ENCODE results near the gene AGAP2.

- TF ChIP-seq CTCF (IDR thresholded peaks at IDR 0.05) (no peak), EZH2 (IDR thresholded peaks at IDR 0.05; ENCODE audit: borderline replicate concordance, insufficient read depth, low read depth, low read length, poor library complexity, severe bottlenecking) (no peak)
Observed at GRCh38 chr12:57779736-57780135, 41.2 kb upstream of the AGAP2 start.
